ENCODE results near the gene PYGO2. TPM values are rescaled to one million over a fixed set of nuclear protein-coding genes. Genes with fewer than 3 reads are reported as not detected.

The PYGO2 gene, protein sequence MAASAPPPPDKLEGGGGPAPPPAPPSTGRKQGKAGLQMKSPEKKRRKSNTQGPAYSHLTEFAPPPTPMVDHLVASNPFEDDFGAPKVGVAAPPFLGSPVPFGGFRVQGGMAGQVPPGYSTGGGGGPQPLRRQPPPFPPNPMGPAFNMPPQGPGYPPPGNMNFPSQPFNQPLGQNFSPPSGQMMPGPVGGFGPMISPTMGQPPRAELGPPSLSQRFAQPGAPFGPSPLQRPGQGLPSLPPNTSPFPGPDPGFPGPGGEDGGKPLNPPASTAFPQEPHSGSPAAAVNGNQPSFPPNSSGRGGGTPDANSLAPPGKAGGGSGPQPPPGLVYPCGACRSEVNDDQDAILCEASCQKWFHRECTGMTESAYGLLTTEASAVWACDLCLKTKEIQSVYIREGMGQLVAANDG
- total RNA-seq (2022; extraction: Qiagen RNA extraction; ENCODE audit: low read depth), result 19.2 to 24.9 TPM (median 22.4 TPM) in 5 replicates

DNA sequence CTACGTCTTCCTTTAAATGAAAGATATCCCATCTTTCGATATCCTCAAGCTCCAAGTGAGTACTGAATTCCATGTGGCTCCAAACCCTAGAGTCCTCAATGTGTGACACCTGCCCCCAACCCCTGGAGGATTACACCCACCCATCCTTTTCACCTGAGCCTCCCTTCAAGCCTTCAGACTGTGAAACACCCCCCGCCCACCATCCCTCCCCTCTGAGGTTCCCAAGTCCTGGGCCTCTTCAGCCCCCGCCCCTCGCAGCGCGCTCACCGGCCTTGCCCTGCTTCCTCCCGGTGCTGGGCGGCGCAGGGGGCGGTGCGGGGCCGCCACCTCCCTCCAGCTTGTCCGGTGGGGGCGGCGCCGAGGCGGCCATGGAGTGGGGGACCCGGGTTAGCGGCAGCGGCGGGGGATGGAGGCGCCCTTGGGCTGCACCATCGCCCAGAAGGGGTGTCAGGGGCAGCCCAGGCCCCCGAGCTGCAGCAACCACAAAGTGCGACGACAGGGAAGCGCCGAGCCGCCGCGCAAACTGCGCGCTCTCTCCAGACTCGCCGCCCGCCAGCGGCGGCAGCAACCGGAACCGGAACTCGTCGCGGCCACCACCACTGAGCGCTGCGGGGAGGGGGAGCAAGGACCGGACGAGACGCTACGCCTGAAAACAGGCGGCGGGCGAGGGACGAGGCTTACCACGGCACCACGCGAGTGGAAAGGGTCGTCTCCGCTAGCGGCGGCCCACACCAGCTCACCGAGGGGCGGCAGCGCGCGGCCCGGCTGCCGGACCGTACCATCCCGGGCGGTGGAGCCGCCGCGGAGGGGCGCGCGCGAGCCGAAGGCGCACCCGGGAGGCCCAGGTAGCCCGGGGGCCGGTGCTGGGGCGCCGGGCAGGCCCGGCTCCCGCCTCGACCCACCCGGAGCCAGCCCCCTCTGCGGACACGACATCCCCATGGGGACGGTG lies at the start of gene PYGO2:
TSS of gene PYGO2 (minus strand) at position 576 of the 949 bp plus-strand sequence. CDS start at position 370, 206 bp downstream.

GRCh38 chr1:155002464-155003226 lies 41.1 kb upstream of the PYGO2 start, which contains the start of gene ZBTB7B:
Gene ZBTB7B, plus strand, starts transcription at chr1:155002802. Its CDS starts 11,859 bp downstream, at chr1:155014661.

DNA sequence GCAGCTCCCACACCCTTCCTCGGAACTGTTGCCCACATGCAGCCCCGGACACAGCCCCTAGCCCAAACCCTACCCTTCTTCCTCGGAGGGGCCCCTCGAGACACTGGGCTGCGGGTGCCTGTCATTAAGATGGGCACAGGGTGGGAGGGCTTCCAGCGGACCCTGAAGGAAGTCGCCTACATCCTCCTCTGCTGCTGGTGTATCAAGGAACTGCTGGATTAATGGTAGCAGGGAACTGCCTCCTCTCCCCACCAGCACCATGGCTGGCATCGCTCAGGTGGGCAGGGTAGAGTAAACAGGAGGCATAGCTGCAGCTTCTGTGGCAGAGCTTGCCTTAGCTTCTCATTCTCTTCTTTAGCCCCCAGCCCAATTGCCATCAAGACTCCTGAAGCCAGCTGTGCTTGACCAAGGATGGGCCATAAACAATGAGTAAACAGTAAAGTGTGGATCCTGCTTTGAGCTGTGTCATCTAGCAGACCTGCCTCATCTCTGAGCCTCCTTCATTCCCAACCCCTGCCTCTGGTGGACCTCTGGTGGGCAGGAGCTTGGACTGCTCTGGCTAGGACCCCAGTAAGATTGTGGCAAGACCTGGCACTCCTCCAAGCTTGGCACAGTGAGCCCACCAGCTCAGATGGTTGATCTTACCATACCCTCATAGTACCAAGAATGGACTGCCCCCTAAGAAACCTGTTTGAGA lies 32.1 kb upstream of the PYGO2 start, which contains the start of gene LENEP:
TSS of gene LENEP (plus strand) at position 15 of the 697 bp plus-strand sequence. CDS start at position 37, 22 bp downstream.

GRCh38 chr1:154982897-154983648 lies 21.5 kb upstream of the PYGO2 start, which contains the start of gene FLAD1:
Gene FLAD1, plus strand, starts transcription at chr1:154983344. Its CDS starts 351 bp downstream, at chr1:154983695.

GRCh38 chr1:154974102-154974807 lies 12.7 kb upstream of the PYGO2 start, which contains the start of gene CKS1B:
Gene CKS1B, plus strand, starts transcription at chr1:154974681. Its CDS starts 65 bp downstream, at chr1:154974746.

DNA sequence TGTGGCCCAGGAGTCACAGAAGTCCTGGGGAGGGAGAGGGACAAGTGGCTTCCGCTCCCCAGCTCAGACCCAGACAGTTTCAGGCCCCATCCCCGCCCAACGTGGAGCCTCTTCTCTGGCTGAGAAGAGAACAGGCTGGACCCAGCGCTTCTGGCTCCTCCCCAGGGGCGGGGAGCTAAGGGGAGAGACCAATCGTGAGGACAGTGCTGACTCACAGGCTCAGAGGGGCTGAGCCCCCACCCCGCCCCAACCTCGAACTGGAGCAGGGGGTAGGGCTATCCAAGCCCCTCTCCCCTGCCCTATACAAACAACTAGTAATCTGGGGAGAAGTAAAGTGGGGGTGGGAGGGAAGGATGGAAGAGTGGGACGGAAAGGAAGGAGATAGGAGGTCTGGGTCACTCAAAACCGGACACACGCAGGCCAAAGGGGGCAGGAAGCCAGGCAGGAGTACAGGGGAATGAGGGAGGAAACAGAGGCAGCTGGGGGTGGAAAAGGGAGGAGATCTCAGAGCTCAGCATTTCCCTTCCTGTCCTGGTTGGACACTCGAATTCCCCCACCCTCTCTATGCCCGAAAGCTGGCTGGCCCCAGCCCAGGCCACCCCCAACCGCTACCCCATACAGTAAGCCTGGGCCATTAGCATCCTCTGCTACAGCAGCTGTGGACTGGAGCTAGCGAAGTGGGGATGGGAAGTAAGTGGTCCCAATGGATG lies 9.2 kb upstream of the PYGO2 start, which contains the start of gene SHC1:
TSS of gene SHC1 (minus strand) at position 117 of the 710 bp plus-strand sequence. CDS start 221 bp downstream, outside the sequence.

DNA sequence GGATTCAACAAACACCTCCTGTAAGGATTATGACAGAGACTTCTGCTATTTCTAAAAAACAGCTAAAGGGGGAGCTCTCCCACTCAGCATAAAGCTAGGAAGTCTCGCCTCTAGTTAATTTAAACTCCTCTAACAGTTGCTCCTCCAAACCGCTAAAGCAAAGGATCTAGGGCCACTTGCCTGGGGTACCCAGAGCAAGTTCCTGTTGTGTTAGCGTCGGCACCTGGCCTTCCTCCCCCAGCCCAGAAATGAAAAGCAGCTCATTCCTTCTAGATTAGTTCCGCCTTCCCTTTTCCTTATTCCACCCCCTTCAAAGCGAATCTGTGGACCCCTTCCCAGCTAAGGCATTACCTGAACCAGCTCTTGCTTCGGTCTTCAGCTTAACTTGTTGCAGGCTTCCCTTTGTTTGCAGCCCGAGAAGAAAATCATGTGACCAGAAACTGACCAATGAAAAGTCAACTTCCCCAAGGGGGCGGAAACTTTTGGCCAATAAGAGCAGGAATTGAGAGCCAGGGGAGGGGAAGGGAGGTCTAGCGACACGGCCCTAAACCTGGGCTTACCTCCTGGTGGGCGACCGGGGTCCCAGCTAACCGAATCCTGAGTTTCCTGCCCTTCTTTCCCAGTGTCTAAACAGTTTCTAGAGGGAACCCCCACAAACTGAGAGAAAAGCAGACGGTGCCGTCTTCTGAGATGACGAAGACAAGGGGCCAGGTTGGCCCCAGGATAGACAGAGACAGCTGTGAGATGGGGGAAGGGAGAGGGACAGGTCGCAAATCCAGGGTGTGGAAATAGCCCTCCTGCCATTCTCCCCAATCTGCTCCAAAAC lies 5.7 kb downstream of the PYGO2 start, which contains the start of gene PBXIP1:
TSS of gene PBXIP1 (minus strand) at position 382 of the 826 bp plus-strand sequence. CDS start 2,378 bp downstream, outside the sequence.

GRCh38 chr1:154936555-154937084 lies 25.0 kb downstream of the PYGO2 start, which contains the start of gene PMVK:
Gene PMVK, minus strand, starts transcription at chr1:154936719. Its CDS starts 34 bp downstream, at chr1:154936685.

Other genes starting within 250 kb of the PYGO2 start
- gene KCNN3, start 91.5 kb downstream of the PYGO2 start, total RNA-seq (2022; extraction: Qiagen RNA extraction; ENCODE audit: low read depth), result 0.05 to 0.07 TPM (median 0.05 TPM) in 3 of 5 replicates, not detected in the others
- gene PMVK, start 25.1 kb downstream of the PYGO2 start, total RNA-seq (2022; extraction: Qiagen RNA extraction; ENCODE audit: low read depth), result 38.2 to 44.2 TPM (median 41.9 TPM) in 5 replicates
- gene PBXIP1, start 5.7 kb downstream of the PYGO2 start, total RNA-seq (2022; extraction: Qiagen RNA extraction; ENCODE audit: low read depth), result 12.4 to 16.4 TPM (median 15.2 TPM) in 5 replicates
- gene SHC1, start 9.0 kb upstream of the PYGO2 start, total RNA-seq (2022; extraction: Qiagen RNA extraction; ENCODE audit: low read depth), result 128 to 148 TPM (median 144 TPM) in 5 replicates
- 314 to 378 TPM (median 356 TPM) in 5 replicates for gene CKS1B, start 12.9 kb upstream of the PYGO2 start, total RNA-seq (2022; extraction: Qiagen RNA extraction; ENCODE audit: low read depth)
- 38.6 to 46.1 TPM (median 42.8 TPM) in 5 replicates for gene FLAD1, start 21.6 kb upstream of the PYGO2 start, total RNA-seq (2022; extraction: Qiagen RNA extraction; ENCODE audit: low read depth)
- not detected in 5 replicates for gene LENEP, start 31.8 kb upstream of the PYGO2 start, total RNA-seq (2022; extraction: Qiagen RNA extraction; ENCODE audit: low read depth)
- gene ZBTB7B, start 41.0 kb upstream of the PYGO2 start, total RNA-seq (2022; extraction: Qiagen RNA extraction; ENCODE audit: low read depth), result 16.3 to 24.6 TPM (median 22.0 TPM) in 5 replicates
- 0.32 to 0.79 TPM (median 0.43 TPM) in 4 of 5 replicates, not detected in the other for gene DCST2, start 72.0 kb upstream of the PYGO2 start, total RNA-seq (2022; extraction: Qiagen RNA extraction; ENCODE audit: low read depth)
- gene DCST1, start 72.0 kb upstream of the PYGO2 start, total RNA-seq (2022; extraction: Qiagen RNA extraction; ENCODE audit: low read depth), result 0.02 TPM in 1 of 5 replicates, not detected in the others
- gene ADAM15, start 89.5 kb upstream of the PYGO2 start, total RNA-seq (2022; extraction: Qiagen RNA extraction; ENCODE audit: low read depth), result 53.3 to 78.1 TPM (median 69.5 TPM) in 5 replicates
- 7.0 to 10.0 TPM (median 8.4 TPM) in 5 replicates for gene EFNA4, start 102.0 kb upstream of the PYGO2 start, total RNA-seq (2022; extraction: Qiagen RNA extraction; ENCODE audit: low read depth)
- gene EFNA3, start 117.1 kb upstream of the PYGO2 start, total RNA-seq (2022; extraction: Qiagen RNA extraction; ENCODE audit: low read depth), result 2.3 to 5.0 TPM (median 4.7 TPM) in 5 replicates
- gene EFNA1, start 166.1 kb upstream of the PYGO2 start, total RNA-seq (2022; extraction: Qiagen RNA extraction; ENCODE audit: low read depth), result 35.9 to 42.4 TPM (median 36.7 TPM) in 5 replicates
- gene SLC50A1, start 174.1 kb upstream of the PYGO2 start, total RNA-seq (2022; extraction: Qiagen RNA extraction; ENCODE audit: low read depth), result 32.2 to 36.2 TPM (median 34.4 TPM) in 5 replicates
- 63.4 to 108 TPM (median 93.8 TPM) in 5 replicates for gene DPM3, start 178.7 kb upstream of the PYGO2 start, total RNA-seq (2022; extraction: Qiagen RNA extraction; ENCODE audit: low read depth)
- gene KRTCAP2, start 211.5 kb upstream of the PYGO2 start, total RNA-seq (2022; extraction: Qiagen RNA extraction; ENCODE audit: low read depth), result 200 to 262 TPM (median 243 TPM) in 5 replicates
- gene TRIM46, start 212.1 kb upstream of the PYGO2 start, total RNA-seq (2022; extraction: Qiagen RNA extraction; ENCODE audit: low read depth), result 1.2 to 1.6 TPM (median 1.5 TPM) in 5 replicates
- gene THBS3, start 246.1 kb upstream of the PYGO2 start, total RNA-seq (2022; extraction: Qiagen RNA extraction; ENCODE audit: low read depth), result 7.8 to 10.1 TPM (median 9.5 TPM) in 5 replicates
- gene MTX1, start 246.9 kb upstream of the PYGO2 start, total RNA-seq (2022; extraction: Qiagen RNA extraction; ENCODE audit: low read depth), result 66.1 to 77.7 TPM (median 70.8 TPM) in 5 replicates